BE2C (cell line): ENCODE data around the gene AP1G1.

ENCODE experiments used
- DNase-seq: peaks from one replicate; pipeline ENCODE4 v3.0.0-alpha.2; 2020
- H3K27me3 ChIP-seq: fragments of 250-450 bp; sonication (Bioruptor Pico); 2 replicates; pipeline ENCODE4 v1.5.1; 2020; ENCODE audit warnings: mild to moderate bottlenecking
- H3K36me3 ChIP-seq: fragments of 250-450 bp; sonication (Bioruptor Pico); 2 replicates; pipeline ENCODE4 v1.5.1; 2020; ENCODE audit warnings: mild to moderate bottlenecking
- H3K4me1 ChIP-seq: fragments of 250-450 bp; sonication (Bioruptor Pico); 2 replicates; pipeline ENCODE4 v1.5.1; 2020
- H3K4me3 ChIP-seq: 2 replicates; pipeline ENCODE4 v1.5.1; 2011; ENCODE audit warnings: low read depth, low read length
- H3K9me3 ChIP-seq: fragments of 250-450 bp; sonication (Bioruptor Pico); 2 replicates; pipeline ENCODE4 v1.5.1; 2020
- CTCF ChIP-seq: IDR thresholded peaks from 2 replicates; pipeline ENCODE4 v1.5.1; 2012; ENCODE audit warnings: mild to moderate bottlenecking, low read depth, low read length

AP1G1 gene

GRCh38 chr16:71771571-71771970, 37.1 kb downstream of the AP1G1 start:
- Histone ChIP-seq H3K9me3 (no peaks in the 10 kb centered on the region), H3K36me3 (peaks cover 50% of the 10 kb centered on the region), H3K4me1 (no peaks in the 10 kb centered on the region), H3K4me3 (no peak overlapping the region), H3K27me3 (no peaks in the 10 kb centered on the region)
- no peak for DNase-seq
- TF ChIP-seq CTCF, result no peak

- Histone ChIP-seq H3K4me3 (no peak overlapping the region), H3K4me1 (no peaks in the 10 kb centered on the region), H3K27me3 (no peaks in the 10 kb centered on the region), H3K9me3 (no peaks in the 10 kb centered on the region), H3K36me3 (peaks cover 52% of the 10 kb centered on the region)
- DNase-seq, result no peak
- no peak for TF ChIP-seq CTCF
Observed at GRCh38 chr16:71769222-71769621, 39.4 kb downstream of the AP1G1 start.

- Histone ChIP-seq H3K27me3 (no peaks in the 10 kb centered on the region), H3K4me1 (no peaks in the 10 kb centered on the region), H3K4me3 (no peak overlapping the region), H3K36me3 (peaks cover 50% of the 10 kb centered on the region), H3K9me3 (no peaks in the 10 kb centered on the region)
- no peak for TF ChIP-seq CTCF
- DNase-seq, result no peak
Observed at GRCh38 chr16:71767060-71767900, 41.4 kb downstream of the AP1G1 start.

GRCh38 chr16:71762186-71762585, 46.4 kb downstream of the AP1G1 start:
- Histone ChIP-seq H3K36me3 (peaks cover 43% of the 10 kb centered on the region), H3K9me3 (no peaks in the 10 kb centered on the region), H3K4me3 (no peak overlapping the region), H3K4me1 (no peaks in the 10 kb centered on the region), H3K27me3 (no peaks in the 10 kb centered on the region)
- DNase-seq, result no peak
- no peak for TF ChIP-seq CTCF

GRCh38 chr16:71761097-71761496, 47.5 kb downstream of the AP1G1 start:
- no peak overlapping the region for H3K4me3 ChIP-seq
- no peak for DNase-seq
- no peaks in the 10 kb centered on the region for H3K4me1 ChIP-seq
- no peak for TF ChIP-seq CTCF
- no peaks in the 10 kb centered on the region for H3K27me3 ChIP-seq
- no peaks in the 10 kb centered on the region for H3K9me3 ChIP-seq
- H3K36me3 ChIP-seq, result peaks cover 52% of the 10 kb centered on the region

GRCh38 chr16:71758293-71758760, 50.3 kb downstream of the AP1G1 start:
- peaks cover 61% of the 10 kb centered on the region for H3K36me3 ChIP-seq
- no peak for DNase-seq
- H3K4me1 ChIP-seq, result no peaks in the 10 kb centered on the region
- TF ChIP-seq CTCF, result no peak
- no peaks in the 10 kb centered on the region for H3K27me3 ChIP-seq
- no peaks in the 10 kb centered on the region for H3K9me3 ChIP-seq
- H3K4me3 ChIP-seq, result no peak overlapping the region
